HG03025 (cell line): ENCODE data around the gene OR51A2.
"Not testable (repeated sequence)": the region's sequence is repeated elsewhere in the genome, so short reads cannot be mapped to it uniquely, and the experiment has no call there.

Experiments
- ATAC-seq: cut with Tn5 transposase; IDR thresholded peaks from one replicate; pipeline ENCODE4 v1.9.1; 2021; ENCODE audit warnings: mild to moderate bottlenecking, moderate library complexity; ENCODE audit not compliant: unreplicated experiment, low FRiP score

Gene OR51A2, protein sequence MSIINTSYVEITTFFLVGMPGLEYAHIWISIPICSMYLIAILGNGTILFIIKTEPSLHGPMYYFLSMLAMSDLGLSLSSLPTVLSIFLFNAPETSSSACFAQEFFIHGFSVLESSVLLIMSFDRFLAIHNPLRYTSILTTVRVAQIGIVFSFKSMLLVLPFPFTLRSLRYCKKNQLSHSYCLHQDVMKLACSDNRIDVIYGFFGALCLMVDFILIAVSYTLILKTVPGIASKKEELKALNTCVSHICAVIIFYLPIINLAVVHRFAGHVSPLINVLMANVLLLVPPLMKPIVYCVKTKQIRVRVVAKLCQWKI

DNA sequence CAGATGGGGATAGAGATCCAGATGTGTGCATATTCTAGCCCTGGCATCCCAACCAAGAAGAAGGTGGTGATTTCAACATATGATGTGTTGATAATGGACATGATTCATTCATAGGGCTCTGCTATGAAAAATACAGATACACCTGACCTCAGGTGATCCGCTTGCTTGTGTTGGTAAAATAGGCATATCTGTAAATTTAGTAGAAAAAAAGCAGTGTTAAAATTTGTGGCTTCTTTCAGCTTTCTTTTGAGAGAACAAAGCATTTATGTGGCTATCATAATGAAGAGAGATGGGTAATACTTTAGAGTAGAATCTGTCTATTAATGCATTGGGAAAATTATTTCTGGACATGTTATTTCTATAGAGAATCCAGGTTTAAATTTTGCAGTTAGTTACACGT lies at the start of gene OR51A2:
Gene OR51A2 (minus strand): TSS at position 101 of the 400 bp plus-strand sequence. CDS start 0 bp downstream, at position 101.
- ATAC-seq: not testable (repeated sequence)

DNA sequence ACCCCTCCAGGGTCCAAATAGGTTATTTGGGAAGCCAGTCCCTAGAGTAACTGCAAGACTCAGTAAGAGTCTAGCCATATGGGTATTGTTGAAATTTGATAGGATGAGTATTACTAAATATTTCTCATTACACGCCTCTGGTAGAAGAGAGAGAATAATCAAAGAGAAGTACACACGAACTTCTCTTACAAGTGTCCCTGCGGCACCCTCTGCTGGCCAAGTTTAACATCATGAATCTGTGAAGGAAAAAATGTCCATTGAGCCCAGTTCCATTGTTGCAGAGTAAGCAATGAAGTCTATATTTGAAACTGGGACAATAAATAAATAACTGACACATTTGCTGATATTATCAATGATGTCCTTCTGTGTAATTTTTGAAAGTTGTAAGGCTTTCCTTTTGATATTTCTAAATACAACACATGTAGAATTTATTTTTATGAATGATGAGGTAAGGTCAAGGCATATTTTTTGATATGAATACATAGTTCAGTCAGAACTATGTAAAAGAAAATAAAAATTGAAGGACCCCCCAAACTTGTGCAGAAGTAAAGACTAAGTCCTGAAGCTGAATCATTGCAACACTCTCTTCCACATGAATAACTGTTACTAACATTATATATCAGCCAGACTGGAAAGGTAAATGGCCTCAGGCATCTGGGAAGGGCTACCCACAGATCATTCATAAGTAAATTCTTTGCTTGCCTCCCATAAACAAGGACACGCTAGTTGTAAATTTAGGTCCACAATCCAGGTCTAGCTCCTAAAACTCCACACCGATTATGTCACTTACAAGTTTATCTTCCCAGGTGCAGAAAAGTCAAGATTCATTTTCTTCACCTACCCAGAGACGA lies 49.1 kb upstream of the OR51A2 start:
- ATAC-seq: no peak

DNA sequence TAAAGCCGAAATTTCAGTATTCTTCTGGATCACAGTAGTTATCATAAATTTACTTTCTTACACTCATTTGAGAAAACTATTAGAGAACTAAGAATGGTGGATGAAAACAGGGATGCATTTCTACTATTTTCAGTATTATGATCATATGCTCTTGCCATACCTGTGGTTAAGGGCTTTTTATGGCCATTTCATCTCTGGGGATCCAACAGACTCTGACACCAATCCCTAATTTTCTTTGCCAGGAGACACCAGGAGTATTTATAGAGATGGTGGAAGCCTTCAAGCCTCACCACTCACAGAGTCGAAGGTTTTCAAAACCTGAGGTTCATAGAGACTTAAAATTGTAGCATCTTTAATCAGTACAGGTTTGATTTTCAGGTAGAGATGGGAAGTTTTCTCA lies 39.0 kb upstream of the OR51A2 start, which contains the start of gene OR51L1:
Gene OR51L1 (plus strand): TSS at position 301 of the 400 bp plus-strand sequence. CDS start 4,132 bp downstream, outside the sequence.
- no peak for ATAC-seq

DNA sequence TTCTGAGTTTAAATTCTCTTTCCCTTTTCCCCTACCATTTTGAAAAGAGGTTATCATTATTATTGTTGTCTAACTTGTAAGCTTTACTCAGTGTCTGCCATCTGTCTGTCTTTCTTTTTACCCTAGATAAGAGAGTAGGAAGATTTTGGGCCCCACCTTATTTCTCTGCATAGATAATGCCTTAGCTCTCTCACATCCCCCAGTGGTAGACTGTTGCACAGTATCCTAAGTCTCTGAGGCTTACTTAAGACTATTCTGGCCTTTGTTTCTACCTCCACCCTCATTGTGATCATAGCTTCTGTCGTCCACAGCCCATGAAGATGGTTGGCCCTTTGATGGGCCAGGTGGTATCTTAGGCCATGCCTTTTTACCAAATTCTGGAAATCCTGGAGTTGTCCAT lies 35.5 kb upstream of the OR51A2 start:
- no peak for ATAC-seq

DNA sequence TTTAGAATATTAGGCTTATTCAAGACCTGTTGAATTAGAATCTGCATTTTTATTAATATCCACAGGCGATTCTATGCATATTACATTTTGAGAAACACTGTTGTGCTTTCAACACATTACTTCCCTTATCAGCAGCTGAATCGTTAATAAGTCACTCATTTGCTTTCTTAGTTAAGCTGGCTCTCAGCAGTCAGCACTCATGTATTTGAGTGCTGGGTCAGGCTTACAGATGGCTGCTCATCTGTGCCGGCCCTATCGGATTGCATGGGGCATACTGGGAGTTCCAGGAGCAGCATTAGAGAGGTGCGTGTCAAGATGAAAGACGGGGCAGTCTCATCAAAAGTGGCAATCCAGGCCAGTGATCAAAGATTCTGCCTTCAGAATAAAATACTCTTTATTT lies 28.3 kb upstream of the OR51A2 start:
- ATAC-seq: no peak

DNA sequence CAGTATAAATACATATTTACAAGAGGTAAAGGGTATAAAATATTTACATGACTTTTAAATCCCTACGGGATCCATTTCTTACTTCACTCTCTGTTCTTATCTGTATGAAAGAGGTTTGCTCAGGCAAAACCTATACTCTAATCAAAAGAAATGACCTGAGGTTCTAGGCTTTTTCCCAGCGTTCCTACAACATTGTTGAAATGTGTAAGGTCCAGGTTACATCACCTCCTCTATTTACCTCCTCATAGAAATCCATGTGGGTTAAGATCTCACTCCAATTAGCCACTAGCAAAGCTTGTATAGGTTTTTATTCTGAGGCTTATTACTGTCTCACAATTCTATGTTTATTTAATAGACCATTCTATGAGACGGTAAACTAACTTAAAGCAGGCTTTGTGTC lies 27.2 kb upstream of the OR51A2 start:
- no peak for ATAC-seq

DNA sequence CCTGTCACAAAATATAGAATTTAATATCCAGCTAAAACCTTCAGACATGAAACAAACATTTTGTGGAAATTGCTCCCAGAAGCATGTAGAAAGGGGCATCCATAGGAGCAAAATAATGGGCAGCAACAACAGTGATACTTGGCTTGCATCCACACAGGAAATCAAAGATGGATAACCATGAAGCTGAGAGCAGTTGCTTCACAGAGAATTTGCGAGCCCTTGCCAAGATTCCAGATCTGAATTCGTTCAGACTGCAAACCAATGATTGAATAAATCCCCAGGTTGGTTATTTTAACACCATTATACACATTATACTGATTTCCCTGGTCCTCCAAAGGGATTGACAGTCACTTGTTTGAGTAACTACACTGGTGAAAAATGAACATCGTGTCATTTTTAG lies 23.5 kb upstream of the OR51A2 start:
- no peak for ATAC-seq

DNA sequence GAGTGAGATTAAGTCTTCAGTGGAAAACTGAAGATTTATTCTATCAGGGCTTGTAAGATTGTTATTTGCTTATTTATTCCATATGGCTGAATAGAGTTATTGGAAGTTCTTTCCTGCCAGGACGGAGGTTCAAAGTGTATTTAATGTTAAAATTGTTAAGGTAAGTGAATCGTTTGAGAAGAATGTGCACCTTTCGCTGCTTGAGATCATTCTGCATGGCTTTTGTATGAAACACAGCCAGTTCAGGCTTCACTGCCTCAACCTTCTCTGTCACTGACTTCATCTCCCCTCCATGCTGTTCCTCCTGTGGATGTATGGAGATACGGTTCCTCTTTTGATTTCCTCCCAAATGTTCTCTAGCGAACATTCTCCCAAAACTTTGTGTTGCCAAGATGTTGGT lies 19.9 kb upstream of the OR51A2 start:
- ATAC-seq: no peak

DNA sequence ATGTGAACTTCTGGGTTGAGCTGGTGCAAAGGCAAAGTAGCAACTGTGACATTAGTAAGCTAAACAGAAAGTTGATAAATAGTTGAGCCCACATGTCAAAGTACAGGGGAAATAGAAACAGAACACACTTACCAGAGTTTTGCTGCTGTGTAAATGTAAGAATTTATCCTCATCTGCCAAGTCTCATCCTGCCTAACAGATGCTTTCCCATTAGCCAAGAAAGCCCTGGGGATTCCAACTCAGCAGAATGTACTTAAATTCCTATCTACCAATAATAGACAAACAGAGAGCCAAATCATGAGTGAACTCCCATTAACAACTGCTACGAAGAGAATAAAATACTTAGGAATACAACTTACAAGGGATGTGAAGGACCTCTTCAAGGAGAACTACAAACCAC lies 7.3 kb upstream of the OR51A2 start:
- ATAC-seq: no peak

DNA sequence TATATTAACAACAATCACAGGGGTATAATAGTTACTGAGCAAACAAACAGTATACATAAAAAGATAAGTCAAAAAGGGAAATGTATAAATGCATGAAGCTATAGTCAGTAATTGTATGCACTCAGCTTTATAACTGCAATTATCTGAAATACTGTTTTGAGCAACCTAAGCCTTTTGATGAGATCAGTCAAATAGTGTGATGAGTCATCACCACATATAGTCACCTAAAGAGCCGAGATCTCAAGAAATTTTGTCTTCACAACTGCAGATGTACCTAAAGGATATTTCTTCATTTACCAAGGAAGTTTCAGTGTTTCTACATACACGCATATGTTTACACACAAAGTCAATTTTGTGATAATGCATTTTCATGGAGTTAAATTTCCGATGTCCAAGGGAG lies 5.4 kb upstream of the OR51A2 start:
- ATAC-seq: no peak

DNA sequence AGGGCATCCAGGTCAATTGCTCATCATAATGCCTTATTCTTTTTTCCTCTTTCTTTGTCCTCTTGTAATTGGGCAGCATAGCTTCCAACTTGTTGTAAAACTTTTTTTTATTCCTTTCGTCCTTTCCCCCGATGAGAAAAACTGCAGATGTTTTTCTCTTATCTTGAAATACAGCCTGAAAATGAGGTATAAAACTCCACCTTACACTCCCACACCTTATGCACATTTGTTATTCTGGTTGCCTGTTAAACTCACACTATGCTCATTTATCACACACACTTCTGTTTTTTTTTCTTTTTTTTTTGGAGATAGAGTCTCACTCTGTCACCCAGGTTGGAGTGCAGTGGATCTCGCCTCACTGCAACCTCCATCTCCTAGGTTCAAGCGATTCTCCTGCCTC lies 1.9 kb upstream of the OR51A2 start:
- no peak for ATAC-seq

DNA sequence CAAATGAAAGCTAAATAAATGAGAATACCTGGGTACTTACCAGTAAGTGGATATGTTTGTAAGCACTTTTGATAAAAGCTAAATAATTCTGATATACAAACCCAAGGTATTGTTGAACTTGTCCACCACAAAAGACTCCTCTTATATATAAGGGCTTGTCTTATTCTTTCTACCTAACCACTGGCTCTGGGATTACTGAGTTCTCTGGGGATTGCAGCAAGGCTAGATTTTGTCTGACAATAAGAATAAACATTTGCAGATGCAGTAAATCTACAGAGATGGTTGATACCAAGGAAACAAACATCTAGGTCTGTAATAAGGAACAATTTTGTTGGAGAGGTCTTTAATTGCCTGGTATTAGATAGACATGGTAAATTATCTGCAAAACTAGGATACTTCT lies 8.0 kb downstream of the OR51A2 start, which contains the start of gene OR51A4:
Gene OR51A4 (minus strand): TSS at position 101 of the 400 bp plus-strand sequence. CDS start 505 bp downstream, outside the sequence.
- ATAC-seq: no peak

DNA sequence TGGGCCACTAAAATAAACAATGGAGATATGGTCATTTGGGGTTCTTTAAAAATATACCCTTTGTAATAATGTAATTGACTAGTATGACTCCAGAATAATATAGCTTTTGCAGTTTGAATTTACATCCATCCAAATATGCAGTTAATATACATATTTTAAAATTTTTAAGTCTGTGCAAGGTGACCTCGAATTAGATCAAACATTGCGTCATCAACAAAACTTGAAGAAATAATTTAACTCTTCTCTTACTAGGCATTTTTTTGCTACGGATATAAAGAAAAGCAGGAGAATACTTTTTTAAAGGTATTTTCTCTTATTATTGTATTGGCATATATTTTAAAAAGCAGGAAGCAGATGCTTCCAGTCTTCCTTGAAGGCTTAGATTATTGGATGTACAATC lies 18.8 kb downstream of the OR51A2 start:
- no peak for ATAC-seq

DNA sequence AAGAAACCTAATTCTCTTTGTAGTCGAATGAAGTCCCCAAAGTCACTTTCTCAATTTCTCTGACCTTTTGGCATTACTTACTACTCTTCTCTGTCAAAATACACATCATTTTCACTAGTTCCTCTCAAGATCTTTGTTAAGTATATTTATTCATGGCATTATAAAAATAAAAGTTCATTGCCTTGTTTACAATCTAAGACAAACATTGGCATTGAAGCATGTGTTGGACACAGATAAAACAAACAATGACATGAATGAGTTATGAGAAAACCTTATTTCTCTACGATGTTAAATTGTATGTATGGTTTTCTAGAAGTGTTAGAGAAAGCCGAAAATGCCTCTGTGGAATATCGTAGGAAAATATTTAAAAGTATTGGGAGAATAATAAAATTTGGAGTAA lies 22.8 kb downstream of the OR51A2 start:
- no peak for ATAC-seq

DNA sequence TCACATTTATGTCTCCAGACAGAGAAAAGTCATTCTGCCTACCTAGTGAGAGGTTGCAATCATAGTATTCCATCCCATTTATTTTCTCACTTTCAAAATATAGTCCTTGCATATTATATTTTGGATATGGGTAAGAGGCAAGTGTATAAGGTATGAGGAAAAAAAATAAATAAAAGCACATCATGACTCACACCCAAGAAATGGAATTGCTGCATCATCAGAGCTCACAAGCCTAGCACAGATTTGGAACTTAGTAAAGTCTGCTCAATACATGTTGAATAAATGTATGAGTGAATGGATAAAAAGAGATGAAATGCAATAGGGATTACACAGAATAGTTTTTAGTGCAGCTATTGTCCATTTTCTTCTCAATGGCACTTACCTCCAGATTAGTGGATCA lies 28.9 kb downstream of the OR51A2 start:
- ATAC-seq: no peak

DNA sequence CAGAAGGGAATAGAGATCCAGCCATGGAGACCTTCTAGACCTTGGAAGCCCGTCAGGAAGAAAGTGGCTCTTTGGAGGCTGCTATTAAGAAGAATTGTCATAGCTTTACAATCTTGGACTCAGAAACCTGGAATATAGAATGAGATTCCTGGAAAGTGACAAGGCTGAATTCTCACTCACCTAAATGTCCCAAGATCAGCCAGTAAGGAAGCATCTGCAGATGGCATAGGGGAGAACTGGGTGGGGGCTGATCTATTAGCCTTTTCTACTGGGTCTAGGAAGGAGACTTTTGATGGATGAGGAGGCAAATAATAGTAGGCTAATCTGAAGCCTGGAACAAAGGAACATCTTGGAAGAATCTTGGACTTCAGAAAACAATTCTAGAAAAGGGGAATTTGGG lies 31.3 kb downstream of the OR51A2 start, which contains the start of gene OR51G1:
Gene OR51G1 (minus strand): TSS at position 101 of the 400 bp plus-strand sequence. CDS start 0 bp downstream, at position 101.
- no peak for ATAC-seq

DNA sequence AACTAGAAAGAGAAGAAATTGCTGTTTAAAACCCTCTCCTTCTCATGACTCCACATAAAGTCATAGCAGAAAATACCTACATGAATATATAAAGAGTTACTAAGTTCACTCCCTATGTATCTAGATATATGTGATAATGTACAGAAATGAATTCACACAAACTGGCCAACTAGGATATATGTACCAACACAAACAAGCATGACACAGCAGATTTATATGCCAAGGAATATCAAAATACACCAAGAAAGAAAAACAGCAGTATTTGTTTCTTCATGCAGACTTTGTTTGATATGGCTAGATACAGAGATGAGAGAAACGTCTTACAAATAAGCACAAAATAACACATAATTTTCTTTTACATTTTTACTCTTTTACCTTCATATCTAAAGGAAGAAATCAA lies 33.2 kb downstream of the OR51A2 start:
- ATAC-seq: no peak

DNA sequence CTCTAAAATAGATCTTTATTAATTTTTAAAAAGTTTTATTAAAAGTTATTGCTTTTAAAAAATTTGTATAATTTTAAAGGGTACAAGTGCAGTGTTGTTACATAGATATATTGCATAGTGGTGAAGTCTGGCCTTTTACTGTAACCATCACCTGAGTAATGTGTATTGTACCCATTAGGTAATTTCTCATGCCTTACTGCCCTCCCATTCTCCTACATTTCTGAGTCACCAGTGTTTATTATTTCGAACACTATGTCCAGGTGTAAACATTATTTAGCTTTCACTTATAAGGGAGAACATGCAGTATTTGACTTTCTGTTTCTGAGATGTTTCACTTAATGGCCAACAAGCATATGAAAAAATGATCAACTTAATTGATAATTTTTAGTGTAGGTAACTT lies 33.7 kb downstream of the OR51A2 start:
- no peak for ATAC-seq

DNA sequence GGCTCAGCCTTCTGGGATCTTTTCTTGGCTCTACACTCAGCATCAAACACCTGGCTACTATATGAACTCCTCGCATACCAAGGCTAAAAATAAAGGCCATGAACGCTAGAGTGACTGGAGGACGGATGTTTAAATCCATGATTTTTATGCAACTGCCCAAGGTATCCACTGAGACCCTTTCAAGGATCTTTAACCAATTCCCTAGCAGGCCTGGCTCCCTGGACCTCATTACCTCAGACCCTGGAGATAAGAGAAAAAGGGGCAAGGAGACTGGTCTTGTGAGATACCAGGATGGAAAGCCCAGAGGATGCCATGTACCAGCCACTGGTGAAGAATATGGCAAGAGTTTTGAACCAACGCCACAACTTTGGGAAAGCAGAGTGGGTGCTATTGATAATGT lies 36.3 kb downstream of the OR51A2 start, which contains the start of gene OR51G2:
Gene OR51G2 (minus strand): TSS at position 101 of the 400 bp plus-strand sequence. CDS start 3,687 bp downstream, outside the sequence.
- ATAC-seq: no peak

DNA sequence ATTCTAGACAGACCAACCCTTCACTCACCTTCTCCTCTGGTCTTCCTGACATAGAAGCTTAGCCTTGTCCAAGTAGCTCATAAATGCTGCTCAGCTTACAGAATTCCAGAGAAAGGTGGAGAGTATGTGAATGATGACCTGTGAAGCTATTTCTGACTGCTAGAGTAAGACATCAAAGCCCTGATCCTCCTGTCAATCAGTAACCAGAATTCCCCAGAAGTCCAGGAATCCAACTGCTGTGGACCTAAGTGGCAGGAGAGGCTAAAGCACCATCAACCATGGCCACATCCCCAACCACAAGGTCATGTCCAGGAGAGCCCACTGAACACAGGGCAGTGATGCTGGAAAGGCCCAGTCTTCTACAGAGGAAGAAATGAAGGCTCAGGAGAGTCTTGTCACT lies 38.9 kb downstream of the OR51A2 start:
- ATAC-seq: no peak
